GM19035 (cell line): ENCODE results near the gene CCDC3.

Source experiments
- ATAC-seq: cut with Tn5 transposase; IDR thresholded peaks from one replicate; pipeline ENCODE4 v1.9.1; 2021; ENCODE audit not compliant: unreplicated experiment

Gene CCDC3

GRCh38 chr10:12846718-12847117 is 154.8 kb downstream of the CCDC3 start:
- ATAC-seq: no peak
